Panc1 (cell line): ENCODE data around the gene HS3ST6.

Experiments
- POLR2AphosphoS5 ChIP-seq: IDR thresholded peaks from 2 replicates; pipeline ENCODE4 v1.6.1; 2012; ENCODE audit warnings: mild to moderate bottlenecking, low read depth, low read length, moderate library complexity
- SIN3A ChIP-seq: IDR thresholded peaks from 2 replicates; pipeline ENCODE4 v1.6.1; 2012; ENCODE audit warnings: low read depth, mild to moderate bottlenecking, low read length, moderate library complexity, borderline replicate concordance; ENCODE audit not compliant: insufficient read depth
- TCF7L2 ChIP-seq: IDR thresholded peaks from 2 replicates; pipeline ENCODE4 v1.6.1; 2011; ENCODE audit warnings: mild to moderate bottlenecking, low read depth, low read length, inconsistent platforms
- TF ChIP-seq, protein P1 (sequence below): fragments of 450-650 bp; IDR thresholded peaks from 2 replicates; pipeline ENCODE4 v1.5.1; 2017; ENCODE audit warnings: mild to moderate bottlenecking

DNA sequence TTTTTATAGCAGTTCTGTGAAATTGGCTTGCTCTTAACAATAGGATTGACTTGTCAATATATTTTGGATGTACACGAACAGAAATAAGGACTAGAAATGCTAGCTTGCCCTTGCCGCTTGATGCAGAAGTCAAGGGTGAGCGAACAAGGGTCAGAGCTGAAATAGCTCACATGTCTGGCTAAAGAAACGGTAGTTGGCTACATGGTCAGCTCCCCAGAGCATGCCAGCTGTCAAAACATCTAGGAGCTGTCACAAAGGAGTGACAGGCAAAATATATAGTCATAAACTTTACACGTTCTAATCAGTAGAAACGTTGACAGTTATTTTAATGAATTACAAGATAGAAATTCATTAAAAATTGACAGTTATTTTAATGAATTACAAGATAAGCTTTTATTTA, 43.4 kb downstream of the HS3ST6 start:
- TF ChIP-seq, protein P1, sequence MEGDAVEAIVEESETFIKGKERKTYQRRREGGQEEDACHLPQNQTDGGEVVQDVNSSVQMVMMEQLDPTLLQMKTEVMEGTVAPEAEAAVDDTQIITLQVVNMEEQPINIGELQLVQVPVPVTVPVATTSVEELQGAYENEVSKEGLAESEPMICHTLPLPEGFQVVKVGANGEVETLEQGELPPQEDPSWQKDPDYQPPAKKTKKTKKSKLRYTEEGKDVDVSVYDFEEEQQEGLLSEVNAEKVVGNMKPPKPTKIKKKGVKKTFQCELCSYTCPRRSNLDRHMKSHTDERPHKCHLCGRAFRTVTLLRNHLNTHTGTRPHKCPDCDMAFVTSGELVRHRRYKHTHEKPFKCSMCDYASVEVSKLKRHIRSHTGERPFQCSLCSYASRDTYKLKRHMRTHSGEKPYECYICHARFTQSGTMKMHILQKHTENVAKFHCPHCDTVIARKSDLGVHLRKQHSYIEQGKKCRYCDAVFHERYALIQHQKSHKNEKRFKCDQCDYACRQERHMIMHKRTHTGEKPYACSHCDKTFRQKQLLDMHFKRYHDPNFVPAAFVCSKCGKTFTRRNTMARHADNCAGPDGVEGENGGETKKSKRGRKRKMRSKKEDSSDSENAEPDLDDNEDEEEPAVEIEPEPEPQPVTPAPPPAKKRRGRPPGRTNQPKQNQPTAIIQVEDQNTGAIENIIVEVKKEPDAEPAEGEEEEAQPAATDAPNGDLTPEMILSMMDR = no peak
- no peak for TF ChIP-seq TCF7L2
- TF ChIP-seq POLR2AphosphoS5 = no peak
- TF ChIP-seq SIN3A = no peak
